GM18909 (cell line): ENCODE data around the gene KNG1.

ENCODE experiments used
- ATAC-seq: cut with Tn5 transposase; IDR thresholded peaks from one replicate; pipeline ENCODE4 v1.9.1; 2021; ENCODE audit warnings: mild to moderate bottlenecking; ENCODE audit not compliant: unreplicated experiment, poor library complexity

The KNG1 gene

DNA sequence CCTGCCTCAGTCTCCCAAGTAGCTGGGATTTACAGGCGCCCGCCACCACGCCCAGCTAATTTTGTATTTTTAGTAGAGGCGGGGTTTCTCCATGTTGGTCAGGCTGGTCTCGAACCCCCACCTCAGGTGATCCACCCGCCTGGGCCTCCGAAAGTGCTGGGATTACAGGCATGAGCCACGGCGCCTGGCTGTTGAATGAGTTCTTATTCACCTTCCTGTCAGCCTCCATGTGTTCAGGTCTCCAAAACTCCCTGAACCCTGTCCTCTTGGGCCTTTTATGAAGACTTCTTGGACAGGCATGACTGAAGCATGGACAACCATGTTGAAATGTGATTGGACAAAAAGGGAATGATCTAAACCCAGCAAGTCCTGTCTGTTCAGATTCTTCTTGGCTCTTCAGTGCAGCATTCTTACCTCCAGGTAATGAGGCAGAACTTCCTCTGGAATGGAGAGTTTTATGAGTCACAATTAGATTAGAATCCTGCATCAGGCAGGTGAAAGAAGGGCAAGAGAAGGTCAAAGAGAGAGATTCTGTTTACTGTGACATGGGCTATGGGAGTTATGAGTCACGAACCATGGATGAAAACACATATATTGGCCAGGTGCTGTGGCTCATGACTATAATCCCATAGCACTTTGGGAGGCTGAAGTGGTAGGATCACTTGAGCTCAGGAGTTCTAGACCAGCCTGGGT is 43.1 kb downstream of the KNG1 start:
- no peak for ATAC-seq

DNA sequence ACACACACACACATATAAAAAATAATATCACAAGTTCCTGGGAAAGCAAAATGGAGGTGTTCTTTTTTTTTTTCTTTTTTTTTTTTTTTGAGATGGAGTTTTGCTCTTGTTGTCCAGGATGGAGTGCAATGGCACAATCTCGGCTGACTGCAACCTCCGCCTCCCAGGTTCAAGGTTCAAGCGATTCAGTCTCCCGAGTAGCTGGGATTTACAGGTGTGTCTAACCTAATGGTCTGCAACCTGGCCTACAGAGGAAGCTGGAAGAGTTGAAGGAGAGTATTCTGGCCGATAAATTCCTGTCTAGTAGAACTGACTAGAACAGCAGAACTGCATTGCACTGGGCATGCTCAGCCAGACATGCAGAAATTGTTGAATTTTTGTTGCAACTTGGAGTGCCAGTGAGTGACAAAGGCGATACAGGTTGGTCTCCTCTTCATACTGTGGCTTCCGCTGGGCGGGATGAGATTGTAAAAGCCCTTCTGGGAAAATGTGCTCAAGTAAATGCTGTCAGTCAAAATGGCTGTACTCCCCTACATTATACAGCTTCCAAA is 43.8 kb downstream of the KNG1 start:
- no peak for ATAC-seq

GRCh38 chr3:186772281-186772694 is 55.1 kb downstream of the KNG1 start:
- peak; percentile 33 for ATAC-seq

- peak; percentile 93 for ATAC-seq
These were observed 55.7 kb downstream of the KNG1 start for GRCh38 chr3:186772701-186773417.

DNA sequence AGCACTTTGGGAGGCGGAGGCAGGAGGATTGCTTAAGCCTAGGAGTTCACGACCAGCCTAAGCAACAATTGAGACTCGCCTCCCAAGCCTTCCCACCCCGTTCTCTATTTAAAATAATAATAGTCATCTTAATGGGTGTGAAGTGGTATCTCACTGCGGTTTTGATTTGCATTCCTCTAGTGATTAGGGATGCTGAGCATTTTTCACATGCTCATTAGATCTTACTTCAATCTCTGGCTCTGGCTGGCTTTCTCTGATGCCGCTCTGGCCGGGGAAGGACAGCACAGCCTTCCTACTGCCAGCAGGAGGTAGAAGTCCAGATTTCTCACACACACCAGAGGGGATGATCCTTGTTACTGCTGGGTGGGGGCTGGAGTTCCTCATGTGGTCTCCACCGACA is 58.8 kb downstream of the KNG1 start:
- no peak for ATAC-seq

DNA sequence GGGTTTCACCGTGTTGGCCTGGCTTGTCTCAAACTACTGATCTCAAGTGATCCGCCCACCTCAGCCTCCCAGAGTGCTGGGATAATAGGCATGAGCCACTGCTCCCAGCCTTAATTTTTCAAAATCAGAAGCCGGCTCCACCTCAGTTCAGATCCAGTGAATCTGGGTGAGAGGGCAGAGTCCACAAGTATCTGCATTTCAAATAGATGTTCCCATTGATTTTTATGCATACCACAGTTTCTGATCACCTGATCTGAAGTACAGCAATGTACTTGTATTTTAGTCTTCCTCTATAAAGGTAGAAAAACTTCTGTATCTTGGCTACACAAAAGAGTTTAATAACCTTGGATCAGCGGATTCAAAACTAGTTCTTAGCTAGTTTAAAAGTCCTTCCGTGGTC is 62.0 kb downstream of the KNG1 start:
- no peak for ATAC-seq

DNA sequence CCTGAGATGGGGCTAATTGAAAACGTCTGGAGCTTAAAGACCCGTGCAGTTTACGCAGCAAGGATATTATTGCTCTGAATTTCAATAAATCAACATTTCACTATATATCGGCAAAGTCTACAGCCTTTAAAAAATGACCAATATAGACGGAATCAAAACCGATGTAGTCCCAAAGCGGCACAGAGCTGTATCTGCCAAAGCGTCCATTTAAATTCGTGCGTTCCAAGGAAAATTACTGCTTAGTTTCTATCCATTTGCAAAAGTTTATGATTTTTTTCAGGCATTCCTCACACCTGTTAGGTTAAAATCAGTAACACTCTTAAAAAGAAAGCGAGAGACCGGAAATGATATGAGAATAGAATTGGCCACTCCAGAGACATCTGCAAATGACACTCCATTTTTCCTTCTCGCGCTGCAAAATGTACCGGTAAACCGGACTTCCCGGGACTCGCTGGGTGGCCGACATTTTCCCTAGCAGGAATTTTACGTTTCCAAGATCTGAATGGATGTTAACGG is 65.4 kb downstream of the KNG1 start:
- ATAC-seq: peak; percentile 26

DNA sequence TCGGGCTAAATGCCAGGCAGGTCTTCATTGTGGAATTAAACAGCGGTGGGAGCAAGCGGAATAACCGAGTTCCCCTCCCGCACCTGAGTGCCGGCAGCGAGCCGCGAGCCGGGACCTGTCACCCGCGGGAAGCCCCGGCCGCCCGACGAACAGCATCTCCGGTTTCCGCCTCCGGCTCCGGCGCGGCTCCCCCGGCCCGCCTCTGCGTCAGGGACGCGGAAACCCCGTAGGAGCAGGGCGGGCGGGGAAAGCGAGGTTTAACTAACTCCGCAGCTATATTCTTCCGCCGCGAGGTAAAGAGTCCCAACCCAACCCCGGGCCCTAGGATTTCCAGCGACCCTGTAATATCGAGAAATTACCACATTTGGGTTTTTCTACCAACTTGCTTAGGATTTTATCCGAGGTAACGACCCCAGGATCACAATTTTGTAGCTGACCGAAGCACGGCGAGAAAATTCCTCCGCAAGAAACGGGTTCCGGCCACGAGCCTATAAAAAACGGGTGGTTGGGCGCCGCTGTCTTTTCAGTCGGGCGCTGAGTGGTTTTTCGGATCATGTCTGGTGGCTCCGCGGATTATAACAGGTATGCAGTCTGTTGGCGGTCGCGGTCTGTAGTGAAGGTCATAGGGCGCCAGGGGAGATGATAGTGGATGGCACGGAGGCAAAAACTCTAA is 66.0 kb downstream of the KNG1 start, which contains the start of gene EIF4A2:
EIF4A2 (plus strand) TSS at position 520 of the 673 bp plus-strand sequence; CDS start at position 554, 34 bp downstream.
- peak; percentile 64 for ATAC-seq

- peak; percentile 67 for ATAC-seq
These were observed 66.8 kb downstream of the KNG1 start for GRCh38 chr3:186783731-186784515.

- ATAC-seq: no peak
These were observed 67.8 kb downstream of the KNG1 start for GRCh38 chr3:186784820-186785494.

DNA sequence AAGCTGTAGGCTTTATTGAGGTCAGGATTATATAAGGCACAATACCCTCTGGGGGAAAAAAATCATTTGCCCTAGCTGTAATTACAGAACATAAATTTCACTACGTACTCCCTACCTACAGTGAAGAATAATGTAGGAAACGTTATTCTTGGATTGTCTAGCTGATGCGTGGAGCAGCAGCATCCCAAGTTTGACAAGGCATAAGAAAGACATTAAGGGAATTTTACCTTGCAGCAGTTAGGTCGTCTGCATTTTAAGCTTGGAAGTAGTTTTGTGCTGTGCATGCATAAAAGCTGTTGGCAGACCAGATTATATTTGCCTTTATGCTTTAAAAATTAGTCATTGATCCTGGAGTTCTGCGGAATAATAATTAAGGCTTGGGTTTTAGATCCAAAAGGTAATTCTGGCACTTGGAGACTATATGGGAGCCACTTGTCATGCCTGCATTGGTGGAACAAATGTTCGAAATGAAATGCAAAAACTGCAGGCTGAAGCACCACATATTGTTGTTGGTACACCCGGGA is 68.4 kb downstream of the KNG1 start:
- ATAC-seq: no peak

DNA sequence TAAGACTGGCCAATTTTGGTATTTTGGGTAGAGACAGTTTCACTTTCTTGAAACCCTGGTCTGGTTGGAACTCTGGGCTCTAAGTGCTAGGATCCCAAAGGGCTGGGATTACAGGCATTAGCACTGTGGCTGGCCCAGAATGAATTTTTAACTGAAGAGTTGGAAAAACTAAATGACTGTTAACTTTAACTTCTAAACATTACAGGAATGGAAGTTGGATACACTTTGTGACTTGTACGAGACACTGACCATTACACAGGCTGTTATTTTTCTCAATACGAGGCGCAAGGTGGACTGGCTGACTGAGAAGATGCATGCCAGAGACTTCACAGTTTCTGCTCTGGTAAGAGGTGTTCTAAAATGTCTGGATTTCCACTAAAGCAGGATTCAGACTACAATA is 69.8 kb downstream of the KNG1 start:
- no peak for ATAC-seq

GRCh38 chr3:186787642-186788481 is 70.7 kb downstream of the KNG1 start:
- ATAC-seq: no peak

DNA sequence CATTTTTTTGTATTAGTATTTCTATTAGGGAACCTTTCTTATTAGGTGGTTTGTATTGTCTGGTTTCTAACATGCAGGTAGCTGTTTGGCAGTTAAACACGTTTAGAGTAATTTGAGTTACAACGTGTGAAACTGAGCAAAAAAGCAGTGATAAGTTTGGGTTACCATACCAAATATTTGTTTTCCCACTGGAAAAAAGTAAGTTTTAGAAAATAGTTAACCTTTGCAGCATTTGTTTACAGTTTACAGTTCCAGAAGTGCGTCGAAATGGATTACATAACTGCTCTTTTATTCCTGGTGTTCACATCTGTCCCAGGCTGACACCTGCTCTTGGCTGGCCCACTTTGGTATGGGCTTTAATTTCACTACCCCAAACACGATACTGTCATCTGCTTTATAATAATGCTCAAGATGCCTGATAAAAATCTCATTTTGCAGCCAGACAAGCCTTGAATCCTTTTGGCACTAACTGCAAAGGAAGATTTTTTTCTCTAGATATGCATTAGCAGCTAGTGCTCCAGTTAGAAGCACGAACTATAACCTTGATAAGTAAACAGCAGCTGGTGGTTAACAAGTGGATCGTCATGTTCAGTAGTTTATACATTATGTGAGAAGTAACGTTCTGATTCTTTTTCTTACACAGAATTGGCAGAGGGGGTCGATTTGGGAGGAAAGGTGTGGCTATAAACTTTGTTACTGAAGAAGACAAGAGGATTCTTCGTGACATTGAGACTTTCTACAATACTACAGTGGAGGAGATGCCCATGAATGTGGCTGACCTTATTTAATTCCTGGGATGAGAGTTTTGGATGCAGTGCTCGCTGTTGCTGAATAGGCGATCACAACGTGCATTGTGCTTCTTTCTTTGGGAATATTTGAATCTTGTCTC is 71.6 kb downstream of the KNG1 start:
- no peak for ATAC-seq

DNA sequence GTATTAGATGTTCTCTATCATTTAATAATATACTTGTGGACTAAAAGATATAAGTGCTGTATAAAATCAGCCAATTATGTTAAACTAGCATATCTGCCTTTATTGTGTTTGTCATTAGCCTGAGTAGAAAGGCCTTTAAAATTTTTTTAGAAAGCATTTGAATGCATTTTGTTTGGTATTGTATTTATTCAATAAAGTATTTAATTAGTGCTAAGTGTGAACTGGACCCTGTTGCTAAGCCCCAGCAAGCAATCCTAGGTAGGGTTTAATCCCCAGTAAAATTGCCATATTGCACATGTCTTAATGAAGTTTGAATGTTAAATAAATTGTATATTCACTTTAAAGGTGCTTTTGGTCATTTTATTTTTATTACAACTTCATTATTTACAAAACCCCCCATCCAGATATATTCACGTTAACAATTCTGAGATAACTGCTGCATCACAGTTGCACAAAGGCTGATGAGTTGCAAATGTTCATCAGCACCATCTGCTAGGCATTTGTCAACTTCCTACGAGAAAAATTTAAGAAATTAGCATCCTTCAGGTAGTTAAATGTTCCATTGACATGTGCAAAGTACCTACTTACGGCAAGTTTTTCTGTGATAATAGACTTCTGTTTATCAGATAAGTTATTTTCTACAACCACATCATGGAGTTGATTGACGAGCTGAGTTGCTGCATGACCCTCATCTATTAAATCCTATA is 72.5 kb downstream of the KNG1 start:
- no peak for ATAC-seq

- no peak for ATAC-seq
These were observed 73.3 kb downstream of the KNG1 start for GRCh38 chr3:186790261-186790981.
